Left lung (tissue), 10 donors: Measurements from ENCODE around the gene ACY1. TPM values are rescaled to one million over a fixed set of nuclear protein-coding genes. Genes with fewer than 3 reads are reported as not detected.

Experiments used
- ATAC-seq: fragments of 200-7000 bp; cut with Tn5 transposase; one replicate; pipeline ENCODE4 v1.9.1; 2020; ENCODE audit warnings: moderate library complexity
- DNase-seq, 4 donors: peaks; one replicate each; pipeline ENCODE4 v3.0.0-alpha.2; 2013 to 2020
- H3K27ac ChIP-seq, 2 donors: fragments of 200-600 bp; sonication (generic) in 1 of 2; one replicate each; pipeline versions ENCODE4 v1.5.0 to v1.8.0; 2020 to 2021
- H3K27me3 ChIP-seq, 2 donors: fragments of 200-600 bp; sonication (generic) in 1 of 2; one replicate each; pipeline versions ENCODE4 v1.5.0 to v1.8.0; 2020 to 2021
- H3K36me3 ChIP-seq, 2 donors: fragments of 200-600 bp; sonication (generic) in 1 of 2; one replicate each; pipeline versions ENCODE4 v1.5.0 to v1.8.0; 2020 to 2021
- H3K4me1 ChIP-seq, 2 donors: fragments of 200-600 bp; one replicate each; pipeline ENCODE4 v1.8.0; 2021
- H3K4me3 ChIP-seq, 2 donors: fragments of 200-600 bp; sonication (generic) in 1 of 2; one replicate each; pipeline versions ENCODE4 v1.5.0 to v1.8.0; 2020 to 2021; ENCODE audit warnings: mild to moderate bottlenecking in 1 of 2
- H3K9me3 ChIP-seq, 2 donors: fragments of 200-600 bp; sonication (generic) in 1 of 2; one replicate each; pipeline versions ENCODE4 v1.5.0 to v1.8.0; 2020 to 2021
- intact Hi-C, 2 donors: fragments of 100-400 bp; cut with DNase I; formaldehyde crosslinking; loops; one replicate each; pipeline versions ENCODE4 v1.11.2 to v1.14.2; 2022
- polyA plus RNA-seq, 6 donors: library from polyadenylated mRNA; unstranded; fragments of 120-200 nt; gene quantifications; one replicate each; pipeline ENCODE4 v1.2.1, GENCODE V29; 2013; ENCODE audit not compliant: insufficient read length in 6 of 6
- total RNA-seq, 2 donors: library from RNA; stranded (reverse); fragmentation: NEBNext Ultra II Directional; extraction: Animal tissue kit (Norgen Biotek cat#: 25700); gene quantifications; one replicate each; pipeline ENCODE4 v1.2.1, GENCODE V29; 2021
- TF ChIP-seq, protein P1 (sequence below), 2 donors: fragments of 200-600 bp; sonication (generic) in 1 of 2; IDR thresholded peaks; one replicate each; pipeline versions ENCODE4 v1.5.0 to v1.8.0; 2021; ENCODE audit warnings: antibody characterized with exemption in 2 of 2
- donor health status: DM: no; HTN: yes; CAD: no.
- donor health status: DM: no; HTN: no; CAD: no.

ACY1 gene
- total and polyA plus RNA-seq, 8 donors: 29.6 to 42.8 (median 36.9) TPM

DNA sequence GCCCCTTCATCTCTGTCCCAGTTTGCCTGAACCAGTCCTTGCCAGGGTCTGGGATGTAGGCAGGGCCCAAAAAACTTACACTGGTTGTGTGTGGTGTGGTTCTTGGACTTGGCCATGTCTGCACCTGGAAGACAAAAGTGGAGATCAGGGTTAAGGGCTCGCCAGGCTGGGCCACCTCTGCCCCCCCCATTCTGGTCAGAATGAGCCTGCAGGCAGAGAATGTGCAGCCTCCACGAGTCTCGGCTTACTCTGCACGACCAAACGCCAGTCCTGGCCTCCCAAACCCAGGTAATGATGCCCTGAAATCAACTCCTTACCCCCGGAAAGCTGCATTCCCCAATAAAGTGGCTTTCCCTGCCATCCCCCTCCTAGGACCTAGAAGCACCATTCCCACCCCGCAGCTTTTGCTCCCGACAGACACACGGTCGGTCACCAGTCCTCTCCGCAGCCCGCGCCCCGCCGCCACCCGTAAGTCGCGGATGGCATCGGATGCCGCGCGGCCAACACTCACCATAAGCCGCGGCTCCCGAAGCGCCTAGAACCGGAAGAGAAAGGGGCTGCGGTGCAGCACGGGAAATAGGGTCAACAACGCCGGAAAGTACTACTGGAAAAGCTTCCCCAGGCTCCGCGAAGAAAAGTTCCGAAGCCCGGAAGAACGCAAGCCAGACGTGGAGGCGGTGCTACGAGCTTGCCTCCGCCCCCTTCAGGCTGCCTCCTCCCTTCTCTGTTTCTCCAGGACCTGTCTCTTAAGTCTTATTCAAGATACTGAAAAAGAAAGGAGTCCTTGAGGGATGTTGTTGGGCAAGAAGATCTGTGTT lies 12.2 kb downstream of the ACY1 start, which contains the start of gene RPL29:
TSS of gene RPL29 (minus strand) at position 550 of the 818 bp plus-strand sequence. CDS start at position 116, 434 bp downstream.
- H3K9me3 ChIP-seq: no peaks in the 10 kb centered on the region
- H3K4me1 ChIP-seq: peaks cover 10 to 46% of the 10 kb centered on the region in 2 donors
- peaks cover 0 to 43% of the 10 kb centered on the region in 2 donors for H3K36me3 ChIP-seq
- peaks cover 0 to 7% of the 10 kb centered on the region in 2 donors for H3K27me3 ChIP-seq
- TF ChIP-seq, protein P1, sequence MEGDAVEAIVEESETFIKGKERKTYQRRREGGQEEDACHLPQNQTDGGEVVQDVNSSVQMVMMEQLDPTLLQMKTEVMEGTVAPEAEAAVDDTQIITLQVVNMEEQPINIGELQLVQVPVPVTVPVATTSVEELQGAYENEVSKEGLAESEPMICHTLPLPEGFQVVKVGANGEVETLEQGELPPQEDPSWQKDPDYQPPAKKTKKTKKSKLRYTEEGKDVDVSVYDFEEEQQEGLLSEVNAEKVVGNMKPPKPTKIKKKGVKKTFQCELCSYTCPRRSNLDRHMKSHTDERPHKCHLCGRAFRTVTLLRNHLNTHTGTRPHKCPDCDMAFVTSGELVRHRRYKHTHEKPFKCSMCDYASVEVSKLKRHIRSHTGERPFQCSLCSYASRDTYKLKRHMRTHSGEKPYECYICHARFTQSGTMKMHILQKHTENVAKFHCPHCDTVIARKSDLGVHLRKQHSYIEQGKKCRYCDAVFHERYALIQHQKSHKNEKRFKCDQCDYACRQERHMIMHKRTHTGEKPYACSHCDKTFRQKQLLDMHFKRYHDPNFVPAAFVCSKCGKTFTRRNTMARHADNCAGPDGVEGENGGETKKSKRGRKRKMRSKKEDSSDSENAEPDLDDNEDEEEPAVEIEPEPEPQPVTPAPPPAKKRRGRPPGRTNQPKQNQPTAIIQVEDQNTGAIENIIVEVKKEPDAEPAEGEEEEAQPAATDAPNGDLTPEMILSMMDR (IDR thresholded peaks at IDR 0.05): peak in 1 of 2 donors; percentile 27
- intact Hi-C loops: no loop called here
- H3K4me3 ChIP-seq: peak within 1 kb of the TSS; percentile 56 to 79
- peak within 1 kb of the TSS; percentile 85 to 90 for H3K27ac ChIP-seq
- peak; percentile 92 to 95 (median 92) for DNase-seq
- peak; percentile 96 for ATAC-seq

DNA sequence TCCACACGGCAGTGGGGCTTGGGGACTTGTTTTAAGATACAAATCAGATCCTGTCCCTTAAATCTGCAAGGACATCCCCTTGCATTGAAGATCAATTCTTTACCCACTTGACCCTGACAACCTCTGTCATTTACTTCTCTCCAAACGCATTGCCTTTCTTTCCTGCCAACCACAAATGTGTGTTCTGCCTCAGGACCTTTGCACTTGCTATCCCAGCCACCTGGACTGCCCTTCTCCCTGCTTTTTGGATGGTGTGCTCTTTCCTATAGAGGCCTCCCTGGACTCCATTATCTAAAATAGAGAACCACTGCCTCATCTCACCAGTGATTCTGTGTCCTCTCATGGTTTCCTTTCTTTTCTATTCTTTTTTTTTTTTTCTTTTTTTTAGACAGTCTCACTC lies 13.8 kb downstream of the ACY1 start:
- ATAC-seq (no peak), DNase-seq (no peak)
- intact Hi-C loops: no loop called here
- Histone ChIP-seq H3K27me3 (peaks cover 0 to 7% of the 10 kb centered on the region in 2 donors), H3K9me3 (no peaks in the 10 kb centered on the region), H3K4me1 (peaks cover 14 to 42% of the 10 kb centered on the region in 2 donors), H3K4me3 (no peak overlapping the region), H3K36me3 (peaks cover 0 to 30% of the 10 kb centered on the region in 2 donors), H3K27ac (no peak overlapping the region)
- TF ChIP-seq, protein P1 (IDR thresholded peaks at IDR 0.05): no peak

DNA sequence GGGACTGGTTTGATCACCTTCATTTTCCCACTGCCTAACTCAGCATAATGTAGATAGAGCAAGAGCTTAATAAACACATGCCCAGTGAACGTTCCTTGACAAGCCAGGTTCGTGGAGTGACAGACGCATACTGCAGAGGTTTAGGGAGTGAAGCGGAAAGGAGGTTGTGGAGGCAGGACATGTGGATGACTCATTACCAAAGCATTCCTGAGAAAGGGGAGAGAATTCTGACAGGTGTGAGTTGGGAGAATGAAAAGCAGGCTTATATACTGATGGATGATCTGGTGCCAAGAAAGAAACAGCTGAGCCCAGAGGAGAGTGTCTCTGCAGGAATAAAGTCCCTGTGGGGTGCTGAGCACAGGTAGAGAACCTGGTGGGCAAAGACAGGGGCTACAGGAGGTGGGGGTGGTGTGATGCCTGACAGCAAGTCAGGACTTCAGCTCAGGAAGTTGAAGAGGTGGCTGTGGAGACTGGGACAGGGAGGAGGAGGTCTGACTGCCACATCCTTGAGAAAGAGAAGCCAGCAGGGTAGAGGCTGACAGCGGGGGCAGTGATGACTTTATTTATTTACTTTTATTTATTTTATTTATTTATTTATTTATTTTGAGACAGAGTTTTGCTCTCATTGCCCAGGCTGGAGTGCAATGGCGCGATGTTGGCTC lies 14.7 kb downstream of the ACY1 start:
- Histone ChIP-seq H3K4me3 (no peak overlapping the region), H3K27me3 (peaks cover 0 to 7% of the 10 kb centered on the region in 2 donors), H3K9me3 (no peaks in the 10 kb centered on the region), H3K4me1 (peaks cover 14 to 33% of the 10 kb centered on the region in 2 donors), H3K27ac (no peak overlapping the region), H3K36me3 (peaks cover 0 to 21% of the 10 kb centered on the region in 2 donors)
- peak; percentile 9 for ATAC-seq
- DNase-seq: no peak
- TF ChIP-seq, protein P1 (IDR thresholded peaks at IDR 0.05): no peak
- intact Hi-C loops: no loop called here

GRCh38 chr3:51998774-51999173 lies 15.4 kb downstream of the ACY1 start:
- ATAC-seq: no peak

More at GRCh38 chr3:51998774-51999173, 15.4 kb downstream of the ACY1 start:
- TF ChIP-seq, protein P1 (IDR thresholded peaks at IDR 0.05): no peak
- no peaks in the 10 kb centered on the region for H3K9me3 ChIP-seq
- H3K4me3 ChIP-seq: no peak overlapping the region
- peaks cover 14 to 26% of the 10 kb centered on the region in 2 donors for H3K4me1 ChIP-seq
- H3K27ac ChIP-seq: no peak overlapping the region
- DNase-seq: no peak
- intact Hi-C loops: no loop called here
- peaks cover 0 to 14% of the 10 kb centered on the region in 2 donors for H3K36me3 ChIP-seq
- H3K27me3 ChIP-seq: peaks cover 0 to 7% of the 10 kb centered on the region in 2 donors
